ENCODE data around the gene TEAD1. TPM values are rescaled to one million over a fixed set of nuclear protein-coding genes. Genes with fewer than 3 reads are reported as not detected.
A peak's percentile ranks its signal among the peaks of the same experiment; 100 is the strongest.

The TEAD1 gene
- total RNA-seq, 1 donor from 2014 or later = 154 TPM

GRCh38 chr11:12640355-12640754 lies 33.9 kb upstream of the TEAD1 start:
- no peak for DNase-seq (ENCODE audit: extremely low spot score, unreplicated experiment)
- TF ChIP-seq CTCF (IDR thresholded peaks at IDR 0.05) = no peak
- H3K27me3 Mint-ChIP-seq (ENCODE audit: unreplicated experiment) = no peaks in the 10 kb centered on the region
- peak overlapping the region; percentile 32 for H3K27ac Mint-ChIP-seq (ENCODE audit: unreplicated experiment)
- H3K9me3 Mint-ChIP-seq (ENCODE audit: unreplicated experiment) = no peaks in the 10 kb centered on the region
- H3K36me3 Mint-ChIP-seq (ENCODE audit: unreplicated experiment) = no peaks in the 10 kb centered on the region
- peaks cover 12% of the 10 kb centered on the region for H3K4me1 Mint-ChIP-seq (ENCODE audit: unreplicated experiment)
- H3K4me3 Mint-ChIP-seq (ENCODE audit: unreplicated experiment) = no peak overlapping the region

GRCh38 chr11:12640926-12641849 lies 33.0 kb upstream of the TEAD1 start:
- Mint-ChIP-seq H3K27me3 (ENCODE audit: unreplicated experiment) (no peaks in the 10 kb centered on the region), H3K36me3 (ENCODE audit: unreplicated experiment) (no peaks in the 10 kb centered on the region), H3K4me1 (ENCODE audit: unreplicated experiment) (peaks cover 12% of the 10 kb centered on the region), H3K27ac (ENCODE audit: unreplicated experiment) (no peak overlapping the region), H3K4me3 (ENCODE audit: unreplicated experiment) (no peak overlapping the region), H3K9me3 (ENCODE audit: unreplicated experiment) (no peaks in the 10 kb centered on the region)
- no peak for DNase-seq (ENCODE audit: extremely low spot score, unreplicated experiment)
- no peak for TF ChIP-seq CTCF (IDR thresholded peaks at IDR 0.05)

GRCh38 chr11:12642040-12642439 lies 32.2 kb upstream of the TEAD1 start:
- H3K36me3 Mint-ChIP-seq (ENCODE audit: unreplicated experiment) = no peaks in the 10 kb centered on the region
- H3K9me3 Mint-ChIP-seq (ENCODE audit: unreplicated experiment) = no peaks in the 10 kb centered on the region
- no peak for DNase-seq (ENCODE audit: extremely low spot score, unreplicated experiment)
- H3K4me3 Mint-ChIP-seq (ENCODE audit: unreplicated experiment) = no peak overlapping the region
- peaks cover 12% of the 10 kb centered on the region for H3K4me1 Mint-ChIP-seq (ENCODE audit: unreplicated experiment)
- H3K27ac Mint-ChIP-seq (ENCODE audit: unreplicated experiment) = peak overlapping the region; percentile 5
- no peaks in the 10 kb centered on the region for H3K27me3 Mint-ChIP-seq (ENCODE audit: unreplicated experiment)
- TF ChIP-seq CTCF (IDR thresholded peaks at IDR 0.05) = no peak

- Mint-ChIP-seq H3K27ac (ENCODE audit: unreplicated experiment) (no peak overlapping the region), H3K4me3 (ENCODE audit: unreplicated experiment) (no peak overlapping the region), H3K36me3 (ENCODE audit: unreplicated experiment) (no peaks in the 10 kb centered on the region), H3K9me3 (ENCODE audit: unreplicated experiment) (no peaks in the 10 kb centered on the region), H3K27me3 (ENCODE audit: unreplicated experiment) (no peaks in the 10 kb centered on the region), H3K4me1 (ENCODE audit: unreplicated experiment) (peaks cover 12% of the 10 kb centered on the region)
- TF ChIP-seq CTCF (IDR thresholded peaks at IDR 0.05) = no peak
- no peak for DNase-seq (ENCODE audit: extremely low spot score, unreplicated experiment)
Observed at GRCh38 chr11:12642806-12643428, 31.3 kb upstream of the TEAD1 start.

- H3K27me3 Mint-ChIP-seq (ENCODE audit: unreplicated experiment) = no peaks in the 10 kb centered on the region
- DNase-seq (ENCODE audit: extremely low spot score, unreplicated experiment) = no peak
- no peaks in the 10 kb centered on the region for H3K36me3 Mint-ChIP-seq (ENCODE audit: unreplicated experiment)
- no peak overlapping the region for H3K27ac Mint-ChIP-seq (ENCODE audit: unreplicated experiment)
- H3K9me3 Mint-ChIP-seq (ENCODE audit: unreplicated experiment) = no peaks in the 10 kb centered on the region
- no peak overlapping the region for H3K4me3 Mint-ChIP-seq (ENCODE audit: unreplicated experiment)
- peaks cover 10% of the 10 kb centered on the region for H3K4me1 Mint-ChIP-seq (ENCODE audit: unreplicated experiment)
- no peak for TF ChIP-seq CTCF (IDR thresholded peaks at IDR 0.05)
Observed at GRCh38 chr11:12646478-12646877, 27.7 kb upstream of the TEAD1 start.
